ENCODE measurements around the gene SLCO2A1.

SLCO2A1 gene

GRCh38 chr3:134029734-134030378 is at the start of gene SLCO2A1:
SLCO2A1 (minus strand) TSS chr3:134029925; CDS start chr3:134029802, 123 bp downstream.
- H3K4me1 ChIP-seq (ENCODE audit: control insufficient read depth in 1 of 2, insufficient read depth in 1 of 2, low read depth in 1 of 2, low read length in 1 of 2), result no peaks in the 10 kb centered on the region
- peaks cover 71% of the 10 kb centered on the region for H3K27me3 ChIP-seq
- no peak within 1 kb of the TSS for H3K4me3 ChIP-seq (ENCODE audit: low read depth in 1 of 2, low read length in 1 of 2)
- no peaks in the 10 kb centered on the region for H3K36me3 ChIP-seq
- no peak for TF ChIP-seq CTCF (IDR thresholded peaks at IDR 0.05)
- no peak within 1 kb of the TSS for H3K27ac ChIP-seq
- H3K9me3 ChIP-seq, result no peaks in the 10 kb centered on the region

- H3K9me3 ChIP-seq, result no peaks in the 10 kb centered on the region
- no peak overlapping the region for H3K4me3 ChIP-seq (ENCODE audit: low read depth in 1 of 2, low read length in 1 of 2)
- no peaks in the 10 kb centered on the region for H3K27me3 ChIP-seq
- no peak for TF ChIP-seq CTCF (IDR thresholded peaks at IDR 0.05)
- no peaks in the 10 kb centered on the region for H3K4me1 ChIP-seq (ENCODE audit: control insufficient read depth in 1 of 2, insufficient read depth in 1 of 2, low read depth in 1 of 2, low read length in 1 of 2)
- H3K27ac ChIP-seq, result no peak overlapping the region
- no peaks in the 10 kb centered on the region for H3K36me3 ChIP-seq
These were observed 49.4 kb upstream of the SLCO2A1 start for GRCh38 chr3:134079111-134079547.

- Histone ChIP-seq H3K27me3 (no peaks in the 10 kb centered on the region), H3K4me3 (ENCODE audit: low read depth in 1 of 2, low read length in 1 of 2) (no peak overlapping the region), H3K4me1 (ENCODE audit: control insufficient read depth in 1 of 2, insufficient read depth in 1 of 2, low read depth in 1 of 2, low read length in 1 of 2) (no peaks in the 10 kb centered on the region), H3K27ac (no peak overlapping the region), H3K36me3 (no peaks in the 10 kb centered on the region), H3K9me3 (no peaks in the 10 kb centered on the region)
- no peak for TF ChIP-seq CTCF (IDR thresholded peaks at IDR 0.05)
These were observed 48.6 kb upstream of the SLCO2A1 start for GRCh38 chr3:134078169-134078831.

GRCh38 chr3:134077649-134078161 is 48.0 kb upstream of the SLCO2A1 start:
- no peak overlapping the region for H3K27ac ChIP-seq
- H3K9me3 ChIP-seq, result no peaks in the 10 kb centered on the region
- no peaks in the 10 kb centered on the region for H3K27me3 ChIP-seq
- H3K36me3 ChIP-seq, result no peaks in the 10 kb centered on the region
- H3K4me1 ChIP-seq (ENCODE audit: control insufficient read depth in 1 of 2, insufficient read depth in 1 of 2, low read depth in 1 of 2, low read length in 1 of 2), result no peaks in the 10 kb centered on the region
- no peak for TF ChIP-seq CTCF (IDR thresholded peaks at IDR 0.05)
- H3K4me3 ChIP-seq (ENCODE audit: low read depth in 1 of 2, low read length in 1 of 2), result no peak overlapping the region

GRCh38 chr3:134076851-134077250 is 47.1 kb upstream of the SLCO2A1 start:
- no peaks in the 10 kb centered on the region for H3K36me3 ChIP-seq
- H3K9me3 ChIP-seq, result no peaks in the 10 kb centered on the region
- TF ChIP-seq CTCF (IDR thresholded peaks at IDR 0.05), result no peak
- H3K4me1 ChIP-seq (ENCODE audit: control insufficient read depth in 1 of 2, insufficient read depth in 1 of 2, low read depth in 1 of 2, low read length in 1 of 2), result no peaks in the 10 kb centered on the region
- no peak overlapping the region for H3K4me3 ChIP-seq (ENCODE audit: low read depth in 1 of 2, low read length in 1 of 2)
- no peaks in the 10 kb centered on the region for H3K27me3 ChIP-seq
- no peak overlapping the region for H3K27ac ChIP-seq

Measured in neutrophil (primary cell).